ENCODE data around the gene LRRC43. TPM values are rescaled to one million over a fixed set of nuclear protein-coding genes. Genes with fewer than 3 reads are reported as not detected.
A peak's percentile ranks its signal among the peaks of the same experiment; 100 is the strongest.

Gene LRRC43
- total RNA-seq, 1 donor from 2014 or later = 0.24 TPM

DNA sequence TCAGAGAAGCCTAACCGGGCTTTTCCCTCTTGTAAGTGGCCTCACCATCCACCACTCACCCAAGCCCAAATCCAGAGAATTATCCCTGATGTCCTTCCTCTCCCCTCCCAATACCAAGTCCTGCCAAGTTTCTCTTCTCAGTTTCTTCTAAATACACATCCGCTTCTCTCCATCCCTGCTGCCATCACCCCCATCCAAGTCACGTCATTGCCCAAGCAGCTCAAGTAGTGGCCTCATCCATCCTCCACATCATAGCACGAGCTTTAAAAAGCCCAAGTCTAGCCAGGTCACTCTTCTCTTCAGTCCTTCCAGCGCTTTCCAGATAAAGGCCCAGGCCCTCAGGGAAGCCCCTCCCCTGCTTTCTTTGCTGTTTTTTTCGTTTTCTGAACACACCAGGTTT, 34.3 kb upstream of the LRRC43 start:
- Mint-ChIP-seq H3K9me3 (peaks cover 1% of the 10 kb centered on the region), H3K4me1 (no peaks in the 10 kb centered on the region), H3K36me3 (peaks cover 5% of the 10 kb centered on the region), H3K4me3 (no peak overlapping the region), H3K27ac (peak overlapping the region; percentile 10), H3K27me3 (ENCODE audit: insufficient read depth, low read depth) (no peaks in the 10 kb centered on the region)
- no peaks in the 10 kb centered on the region for H3K9me3 ChIP-seq (ENCODE audit: low read depth)
- H3K4me1 ChIP-seq = peaks cover 6% of the 10 kb centered on the region
- no peak overlapping the region for H2AFZ ChIP-seq (replicated peaks)
- no peak overlapping the region for H3K27ac ChIP-seq
- H3F3A ChIP-seq (ENCODE audit: low read depth) = no peaks in the 10 kb centered on the region
- H3K9ac ChIP-seq = no peak overlapping the region
- no peak overlapping the region for H3K4me3 ChIP-seq
- H4K20me1 ChIP-seq (ENCODE audit: low read depth) = no peaks in the 10 kb centered on the region
- no peak for DNase-seq (ENCODE audit: low spot score)
- no peaks in the 10 kb centered on the region for H3K79me2 ChIP-seq (ENCODE audit: low read depth)
- H3K36me3 ChIP-seq = no peaks in the 10 kb centered on the region
- no peak for TF ChIP-seq EZH2phosphoT487 (IDR thresholded peaks at IDR 0.05)
- TF ChIP-seq CTCF (IDR thresholded peaks at IDR 0.05) = no peak
- TF ChIP-seq EZH2 (IDR thresholded peaks at IDR 0.05) = no peak
- H3K27me3 ChIP-seq = no peaks in the 10 kb centered on the region
- H3K4me2 ChIP-seq = no peak overlapping the region

DNA sequence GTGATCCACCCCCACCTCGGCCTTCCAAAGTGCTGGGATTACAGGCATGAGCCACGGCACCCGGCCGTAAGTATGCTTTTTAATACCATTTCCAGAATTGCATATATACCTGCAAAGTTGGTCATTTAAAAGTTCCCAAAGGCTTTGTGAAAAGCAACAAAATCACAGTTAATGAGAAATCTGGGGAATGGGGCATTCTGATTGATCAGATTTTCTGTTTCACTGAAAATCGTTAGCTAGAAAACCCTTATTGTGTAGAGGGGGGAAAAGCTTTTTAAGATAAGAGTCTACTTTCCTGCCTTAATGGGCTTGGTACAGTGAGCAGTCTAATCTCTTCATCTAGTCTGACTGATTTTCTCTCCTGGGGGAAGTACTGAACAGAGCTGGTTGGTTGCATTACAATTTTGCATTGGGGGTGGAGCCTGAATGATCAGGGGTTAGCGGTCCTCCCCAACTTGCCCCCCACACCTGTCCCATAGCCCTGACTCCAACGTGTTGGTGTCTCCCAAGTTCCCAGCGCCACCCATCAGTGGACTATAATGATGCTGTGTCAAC, 32.7 kb upstream of the LRRC43 start:
- Mint-ChIP-seq H3K36me3 (no peaks in the 10 kb centered on the region), H3K9me3 (no peaks in the 10 kb centered on the region), H3K27me3 (ENCODE audit: insufficient read depth, low read depth) (no peaks in the 10 kb centered on the region), H3K4me1 (no peaks in the 10 kb centered on the region), H3K27ac (no peak overlapping the region), H3K4me3 (no peak overlapping the region)
- H3F3A ChIP-seq (ENCODE audit: low read depth) = no peaks in the 10 kb centered on the region
- H3K9me3 ChIP-seq (ENCODE audit: low read depth) = no peaks in the 10 kb centered on the region
- no peak overlapping the region for H3K27ac ChIP-seq
- H2AFZ ChIP-seq (replicated peaks) = no peak overlapping the region
- no peaks in the 10 kb centered on the region for H4K20me1 ChIP-seq (ENCODE audit: low read depth)
- no peak overlapping the region for H3K4me3 ChIP-seq
- no peaks in the 10 kb centered on the region for H3K79me2 ChIP-seq (ENCODE audit: low read depth)
- TF ChIP-seq EZH2 (IDR thresholded peaks at IDR 0.05) = no peak
- no peak for TF ChIP-seq CTCF (IDR thresholded peaks at IDR 0.05)
- TF ChIP-seq EZH2phosphoT487 (IDR thresholded peaks at IDR 0.05) = no peak
- no peaks in the 10 kb centered on the region for H3K27me3 ChIP-seq
- peaks cover 6% of the 10 kb centered on the region for H3K4me1 ChIP-seq
- no peaks in the 10 kb centered on the region for H3K36me3 ChIP-seq
- no peak overlapping the region for H3K4me2 ChIP-seq
- DNase-seq (ENCODE audit: low spot score) = no peak
- H3K9ac ChIP-seq = no peak overlapping the region

DNA sequence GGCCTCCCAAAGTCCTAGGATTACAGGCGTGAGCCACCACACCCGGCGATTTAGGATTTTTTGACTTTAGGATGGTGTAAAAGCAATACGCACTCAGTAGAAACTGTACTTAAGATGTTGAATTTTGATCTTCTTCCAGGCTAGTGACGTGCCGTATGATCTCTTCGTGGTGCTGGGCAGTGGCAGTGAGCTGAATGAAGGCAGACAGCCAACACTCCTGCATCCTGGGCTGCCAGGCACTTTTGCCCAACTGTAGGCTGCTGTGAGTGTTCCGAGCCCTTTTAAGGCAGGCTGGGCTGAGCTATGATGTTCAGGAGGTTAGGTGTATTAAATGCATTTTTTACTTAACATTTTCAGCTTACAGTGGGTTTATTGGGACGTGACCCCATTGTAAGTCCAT, 30.2 kb upstream of the LRRC43 start:
- no peak overlapping the region for H3K4me3 Mint-ChIP-seq
- Histone ChIP-seq H3K4me3 (no peak overlapping the region), H3K27me3 (no peaks in the 10 kb centered on the region), H3K9ac (no peak overlapping the region), H3K27ac (no peak overlapping the region), H3K36me3 (no peaks in the 10 kb centered on the region), H3K4me2 (no peak overlapping the region), H2AFZ (replicated peaks) (no peak overlapping the region), H3K79me2 (ENCODE audit: low read depth) (no peaks in the 10 kb centered on the region), H3K4me1 (peaks cover 6% of the 10 kb centered on the region), H3K9me3 (ENCODE audit: low read depth) (no peaks in the 10 kb centered on the region), H4K20me1 (ENCODE audit: low read depth) (no peaks in the 10 kb centered on the region), H3F3A (ENCODE audit: low read depth) (no peaks in the 10 kb centered on the region)
- no peaks in the 10 kb centered on the region for H3K36me3 Mint-ChIP-seq
- no peak for DNase-seq (ENCODE audit: low spot score)
- H3K4me1 Mint-ChIP-seq = no peaks in the 10 kb centered on the region
- peaks cover 2% of the 10 kb centered on the region for H3K27me3 Mint-ChIP-seq (ENCODE audit: insufficient read depth, low read depth)
- TF ChIP-seq EZH2 (IDR thresholded peaks at IDR 0.05) (no peak), CTCF (IDR thresholded peaks at IDR 0.05) (no peak), EZH2phosphoT487 (IDR thresholded peaks at IDR 0.05) (no peak)
- no peak overlapping the region for H3K27ac Mint-ChIP-seq
- no peaks in the 10 kb centered on the region for H3K9me3 Mint-ChIP-seq

Data from neural progenitor cell (in vitro differentiated cells).